LHCN-M2 (cell line): ENCODE results near the gene FYB1. TPM values are rescaled to one million over a fixed set of nuclear protein-coding genes. Genes with fewer than 3 reads are reported as not detected.

ENCODE experiments used
- DNase-seq: peaks from one replicate; pipeline ENCODE4 v3.0.0-alpha.2; 2012; ENCODE audit warnings: low read depth
- total RNA-seq: library from RNA; depleted of rRNA; stranded (reverse); fragments of >200 nt; gene quantifications from 2 replicates; pipeline ENCODE4 v1.2.3, GENCODE V29; 2014; rRNA removed

FYB1 gene
- total RNA-seq, 1 experiment from 2014 or later = not detected

DNA sequence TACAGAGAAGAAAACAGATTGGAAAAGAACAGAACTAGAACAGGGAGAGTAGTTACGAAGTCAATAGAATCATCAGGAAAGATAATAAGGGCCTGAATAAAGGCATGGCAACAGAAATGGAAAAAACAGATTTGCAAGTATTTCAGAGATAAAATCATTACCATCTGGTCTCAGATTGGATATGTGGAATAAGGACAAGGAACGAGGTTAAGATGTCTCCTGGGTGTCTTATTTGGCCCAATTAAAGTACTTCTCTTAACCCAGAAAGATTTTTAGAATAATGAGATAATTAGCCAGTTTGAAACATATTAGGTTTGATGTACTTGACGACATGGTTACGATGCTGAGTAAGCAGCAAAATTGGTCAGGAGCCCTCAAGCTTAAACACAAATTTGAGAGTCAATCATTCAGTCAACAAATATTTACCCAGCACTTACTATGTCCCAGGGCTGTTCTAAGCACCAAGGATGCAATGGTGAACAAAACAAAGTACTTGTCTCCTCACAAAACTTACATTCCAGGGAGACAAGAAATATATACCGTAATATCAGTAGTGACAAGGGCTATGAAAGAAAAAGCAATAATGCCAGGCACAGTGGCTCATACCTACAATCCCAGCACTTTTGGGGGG lies 163.5 kb downstream of the FYB1 start:
- no peak for DNase-seq

Other genes with a start within 250 kb of the FYB1 start
- gene RICTOR, start 145.2 kb downstream of the FYB1 start, total RNA-seq = 11.7 and 17.3 TPM in 2 replicates
- gene C9, start 144.9 kb upstream of the FYB1 start, total RNA-seq = not detected in 2 replicates
- gene DAB2, start 205.4 kb upstream of the FYB1 start, total RNA-seq = 25.0 and 39.7 TPM in 2 replicates